Astrocyte of the cerebellum (primary cell): ENCODE measurements around the gene UROC1.

Experiments
- DNase-seq: peaks from one replicate; pipeline ENCODE4 v3.0.0-alpha.2; 2011; ENCODE audit warnings: low read depth
- H3K4me3 ChIP-seq: 2 replicates; pipeline ENCODE4 v1.5.1; 2011; ENCODE audit warnings: mild to moderate bottlenecking, low read depth, low read length, moderate library complexity
- CTCF ChIP-seq: IDR thresholded peaks from 2 replicates; pipeline ENCODE4 v1.5.1; 2012; ENCODE audit warnings: low read length, low read depth, moderate library complexity, mild to moderate bottlenecking; ENCODE audit errors: missing control alignments
- in situ Hi-C: cut with HindIII; loops from 2 replicates; pipeline ENCODE4 v1.10.0; 2017; ENCODE audit warnings: low sequenced_read_pairs

The UROC1 gene

GRCh38 chr3:126501736-126502135, 15.8 kb downstream of the UROC1 start:
- no peak for TF ChIP-seq CTCF
- DNase-seq: no peak
- no peak overlapping the region for H3K4me3 ChIP-seq
- in situ Hi-C loops: no loop called here

GRCh38 chr3:126501054-126501453, 16.5 kb downstream of the UROC1 start:
- no peak for DNase-seq
- in situ Hi-C loops: no loop called here
- no peak for TF ChIP-seq CTCF
- no peak overlapping the region for H3K4me3 ChIP-seq

DNA sequence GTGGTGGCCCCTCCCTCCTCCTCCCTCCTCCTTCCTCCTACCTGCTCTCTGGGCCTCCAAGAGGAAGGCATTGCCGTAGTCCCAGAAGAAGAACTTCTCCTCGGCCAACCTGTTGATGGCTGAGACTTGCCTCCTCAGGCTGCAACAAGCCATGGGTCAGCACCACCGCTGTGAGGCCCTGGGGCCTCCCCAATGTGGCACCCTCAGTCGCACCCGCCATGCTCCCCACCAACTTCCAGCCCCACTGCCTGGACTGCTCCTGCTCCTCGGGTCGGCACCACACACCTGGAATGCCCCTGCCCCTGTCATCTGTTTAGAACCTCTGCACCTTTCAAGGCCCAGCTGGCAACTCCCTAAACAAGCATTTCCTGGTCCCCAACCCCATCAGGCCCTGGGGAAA, 17.6 kb downstream of the UROC1 start:
- in situ Hi-C loops: no loop called here
- no peak for TF ChIP-seq CTCF
- no peak overlapping the region for H3K4me3 ChIP-seq
- no peak for DNase-seq

GRCh38 chr3:126499401-126499800, 18.2 kb downstream of the UROC1 start:
- no peak for TF ChIP-seq CTCF

GRCh38 chr3:126498929-126499328, 18.6 kb downstream of the UROC1 start:
- no peak for TF ChIP-seq CTCF
- DNase-seq: no peak
- H3K4me3 ChIP-seq: no peak overlapping the region
- in situ Hi-C loops: no loop called here

More at GRCh38 chr3:126499401-126499800, 18.2 kb downstream of the UROC1 start:
- no peak for DNase-seq
- in situ Hi-C loops: no loop called here
- no peak overlapping the region for H3K4me3 ChIP-seq

DNA sequence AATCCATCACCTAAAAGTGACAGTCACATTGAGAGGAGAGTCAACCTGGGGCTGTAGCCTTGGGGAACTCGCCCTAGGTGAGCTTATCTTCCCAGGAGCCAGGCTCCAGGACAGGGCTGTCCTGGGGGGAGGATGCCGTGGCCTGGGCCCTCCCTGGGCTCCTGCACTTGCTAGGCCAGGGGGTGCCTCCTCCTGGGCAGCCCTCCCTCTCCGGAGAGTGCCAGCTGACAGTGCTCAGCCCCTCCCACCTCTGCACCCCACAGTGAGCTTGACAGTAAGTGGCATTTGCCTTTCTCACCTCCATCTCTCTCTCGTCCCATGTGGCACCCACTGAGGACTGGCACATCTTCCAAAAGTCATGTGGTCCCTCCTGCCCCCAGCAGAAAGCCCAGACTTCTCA, 19.1 kb downstream of the UROC1 start:
- no peak for DNase-seq
- in situ Hi-C loops: no loop called here
- no peak overlapping the region for H3K4me3 ChIP-seq
- no peak for TF ChIP-seq CTCF

DNA sequence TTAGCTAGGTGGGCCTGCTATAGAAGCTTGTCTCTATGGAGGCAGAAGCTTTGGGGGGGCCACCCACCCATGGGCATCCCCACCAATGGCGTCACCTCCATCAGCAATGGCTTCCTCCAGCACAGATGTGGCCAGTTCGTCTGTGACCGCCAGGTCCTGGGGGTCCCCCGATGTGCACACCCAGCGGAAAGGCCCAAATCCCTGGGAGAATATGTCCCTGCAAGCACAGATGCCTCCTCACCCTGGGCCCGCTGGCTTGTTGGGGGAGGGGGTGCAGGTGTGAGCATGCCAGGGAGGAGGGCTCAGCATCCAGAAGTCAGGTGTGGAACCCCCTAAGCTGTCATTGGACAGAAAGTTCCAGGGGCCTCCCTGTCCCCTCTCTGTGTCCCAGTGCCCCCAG, 19.6 kb downstream of the UROC1 start:
- in situ Hi-C loops: no loop called here
- TF ChIP-seq CTCF: no peak
- no peak for DNase-seq
- H3K4me3 ChIP-seq: no peak overlapping the region
